ENCODE measurements around the gene TAF11L12.
"Not testable (repeated sequence)": the region's sequence is repeated elsewhere in the genome, so short reads cannot be mapped to it uniquely, and the experiment has no call there.

Gene TAF11L12

GRCh38 chr5:17634160-17634559 is 24.0 kb downstream of the TAF11L12 start, which contains the start of gene TAF11L14:
Gene TAF11L14 (plus strand): TSS chr5:17634460.
- no peak within 1 kb of the TSS for H3K4me3 ChIP-seq (IDR thresholded peaks at IDR 0.05; ENCODE audit: insufficient read depth, low read depth, low read length)
- H3K36me3 ChIP-seq (ENCODE audit: insufficient read depth) = no peaks in the 10 kb centered on the region
- H2AFZ ChIP-seq (ENCODE audit: low read depth) = no peak within 1 kb of the TSS
- H4K20me1 ChIP-seq (ENCODE audit: insufficient read depth) = no peaks in the 10 kb centered on the region
- no peak within 1 kb of the TSS for H3K9ac ChIP-seq
- no peak within 1 kb of the TSS for H3K4me2 ChIP-seq
- no peaks in the 10 kb centered on the region for H3K27me3 ChIP-seq (ENCODE audit: insufficient read depth, low read depth)
- H3K79me2 ChIP-seq (ENCODE audit: insufficient read depth, low read depth) = no peaks in the 10 kb centered on the region
- TF ChIP-seq CTCF (conservative IDR thresholded peaks at IDR 0.05; ENCODE audit: low read depth, low read length) = no peak
- H3K27ac ChIP-seq = no peak within 1 kb of the TSS
- no peaks in the 10 kb centered on the region for H3K4me1 ChIP-seq (ENCODE audit: low read depth, poor library complexity, severe bottlenecking)

- H3K4me2 ChIP-seq; H3K27me3 ChIP-seq (ENCODE audit: insufficient read depth, low read depth); H3K9ac ChIP-seq; H3K36me3 ChIP-seq (ENCODE audit: insufficient read depth); H3K4me1 ChIP-seq (ENCODE audit: low read depth, poor library complexity, severe bottlenecking); H3K27ac ChIP-seq; H2AFZ ChIP-seq (ENCODE audit: low read depth); H4K20me1 ChIP-seq (ENCODE audit: insufficient read depth); H3K4me3 ChIP-seq (IDR thresholded peaks at IDR 0.05; ENCODE audit: insufficient read depth, low read depth, low read length); H3K79me2 ChIP-seq (ENCODE audit: insufficient read depth, low read depth): not testable (repeated sequence)
These were observed 39.0 kb downstream of the TAF11L12 start for GRCh38 chr5:17649232-17649631.

GRCh38 chr5:17655201-17655759 is 45.1 kb downstream of the TAF11L12 start:
- not testable (repeated sequence) for H2AFZ ChIP-seq (ENCODE audit: low read depth); H3K4me2 ChIP-seq; H3K27me3 ChIP-seq (ENCODE audit: insufficient read depth, low read depth); H3K27ac ChIP-seq; H3K36me3 ChIP-seq (ENCODE audit: insufficient read depth); H4K20me1 ChIP-seq (ENCODE audit: insufficient read depth); H3K4me3 ChIP-seq (IDR thresholded peaks at IDR 0.05; ENCODE audit: insufficient read depth, low read depth, low read length); H3K4me1 ChIP-seq (ENCODE audit: low read depth, poor library complexity, severe bottlenecking); H3K79me2 ChIP-seq (ENCODE audit: insufficient read depth, low read depth); H3K9ac ChIP-seq

- no peak for TF ChIP-seq CTCF (conservative IDR thresholded peaks at IDR 0.05; ENCODE audit: low read depth, low read length)
- no peak overlapping the region for H3K27ac ChIP-seq
These were observed 45.7 kb downstream of the TAF11L12 start for GRCh38 chr5:17655921-17656320.

More at GRCh38 chr5:17655921-17656320, 45.7 kb downstream of the TAF11L12 start:
- Histone ChIP-seq H3K4me2 (no peak overlapping the region), H3K9ac (no peak overlapping the region), H4K20me1 (ENCODE audit: insufficient read depth) (no peaks in the 10 kb centered on the region), H3K4me1 (ENCODE audit: low read depth, poor library complexity, severe bottlenecking) (no peaks in the 10 kb centered on the region), H3K4me3 (IDR thresholded peaks at IDR 0.05; ENCODE audit: insufficient read depth, low read depth, low read length) (no peak overlapping the region), H3K27me3 (ENCODE audit: insufficient read depth, low read depth) (no peaks in the 10 kb centered on the region), H3K36me3 (ENCODE audit: insufficient read depth) (no peaks in the 10 kb centered on the region), H3K79me2 (ENCODE audit: insufficient read depth, low read depth) (no peaks in the 10 kb centered on the region), H2AFZ (ENCODE audit: low read depth) (no peak overlapping the region)

Data from KMS-11 (cell line).